Heart right ventricle (tissue), 16 donors: ENCODE results near the gene F2. TPM values are rescaled to one million over a fixed set of nuclear protein-coding genes. Genes with fewer than 3 reads are reported as not detected.

Experiments
- ATAC-seq, 8 donors: fragments of 200-7000 bp; cut with Tn5 transposase; one replicate each; pipeline ENCODE4 v1.9.1; 2020; ENCODE audit warnings: mild to moderate bottlenecking in 8 of 8, moderate library complexity in 8 of 8, moderate number of reproducible peaks in 1 of 8
- DNase-seq, 2 donors: peaks; one replicate each; pipeline ENCODE4 v3.0.0-alpha.2; 2020
- H3K27ac ChIP-seq, 10 donors: fragments of 200-600 bp; sonication (generic) in 2 of 10; one replicate each; pipeline versions ENCODE4 v1.5.0 to v1.8.0; 2020 to 2022; ENCODE audit warnings: mild to moderate bottlenecking in 3 of 10
- H3K27me3 ChIP-seq, 7 donors: fragments of 200-600 bp; one replicate each; pipeline ENCODE4 v1.8.0; 2021 to 2022; ENCODE audit warnings: mild to moderate bottlenecking in 2 of 7
- H3K36me3 ChIP-seq, 9 donors: fragments of 200-600 bp; sonication (generic) in 1 of 9; one replicate each; pipeline versions ENCODE4 v1.5.0 to v1.8.0; 2020 to 2022; ENCODE audit warnings: mild to moderate bottlenecking in 2 of 9
- H3K4me1 ChIP-seq, 9 donors: fragments of 200-600 bp; sonication (generic) in 1 of 9; one replicate each; pipeline versions ENCODE4 v1.5.0 to v1.8.0; 2020 to 2022; ENCODE audit warnings: mild to moderate bottlenecking in 4 of 9
- H3K4me3 ChIP-seq, 10 donors: fragments of 200-600 bp; sonication (generic) in 2 of 10; one replicate each; pipeline versions ENCODE4 v1.5.0 to v1.8.0; 2020 to 2022; ENCODE audit warnings: mild to moderate bottlenecking in 7 of 10, moderate library complexity in 2 of 10
- H3K9me3 ChIP-seq, 11 donors: fragments of 200-600 bp in 10 of 11; sonication (generic) in 2 of 11; one replicate each; pipeline versions ENCODE4 v1.5.0 to v1.8.0; 2013 to 2022; ENCODE audit warnings: mild to moderate bottlenecking in 2 of 11, control low read depth in 1 of 11, moderate library complexity in 1 of 11
- CTCF ChIP-seq, 9 donors: fragments of 200-600 bp; sonication (generic) in 2 of 9; IDR thresholded peaks; one replicate each; pipeline versions ENCODE4 v1.5.0 to v1.8.0; 2021 to 2022; ENCODE audit warnings: antibody characterized with exemption in 9 of 9, mild to moderate bottlenecking in 5 of 9, moderate library complexity in 1 of 9
- WGBS, 2 donors: extraction: QIAGEN DNeasy Blood & Tissue Kit; methylation state at CpG; one replicate each; pipeline ENCODE4 v1.1.7; 2013; ENCODE audit warnings: inconsistent platforms in 1 of 2; 5-methylcytosine and 5-hydroxymethylcytosine counted together
- intact Hi-C, 10 donors: fragments of 100-400 bp; cut with DNase I; formaldehyde crosslinking; loops; one replicate each; pipeline versions ENCODE4 v1.11.1 to v1.14.2; 2022
- polyA plus RNA-seq, 2 donors: library from polyadenylated mRNA; stranded (reverse); fragments of 200-250 nt; gene quantifications; one replicate each; pipeline ENCODE4 v1.2.3, GENCODE V29; 2013
- total RNA-seq, 10 donors: library from RNA; stranded (reverse); fragmentation: NEBNext Ultra II Directional in 3 of 10; extraction: Animal tissue kit (Norgen Biotek cat#: 25700) in 3 of 10; gene quantifications; one replicate each; pipeline versions ENCODE4 v1.2.1 to v1.2.4, GENCODE V29; 2021 to 2023
- donor health status: Arrhythmogenic right ventricular cardiomyopathy.
- donor health status: ischemic (EF 13 %, LVEDD 7.1; RV severe dilation, severe dysfunction).
- donor health status: healthy with polysubstance abuse.
- donor health status: DM: no; HTN: yes; CAD: no.
- donor health status: DM: no; HTN: no; CAD: no.
- donor health status: ischemic (EF 25% LVEDD 6.9; RV normal size, moderate dysfunction).
- donor health status: ischemic (EF 25% LVEDD 5.7; RV mildly dilated, moderate dysfunction).
- donor health status: healthy.
- donor health status: DM: yes; HTN: yes; CAD: no.
- donor health status: Ischemic cardiomyopathy.
- donor health status: ischemic (EF 35%, LVEDD 5.7; RV mildly dilated, moderate dysfunction).
- donor health status: nonischemic (EF 11% LVEDD 7.7; RV severe dilation, severe dysfunction).
- donor health status: DM: yes; HTN: yes; CAD: no.
- donor health status: PGD.
- donor health status: ischemic (EF 29% LVEDD 5.4; RV normal size, mild dysfunction).
- donor health status: nonischemic (EF 23%, LVEDD 6.1; RV moderate dilation, normal function).

The F2 gene
- total and polyA plus RNA-seq, 12 donors: 0.04 to 0.31 (median 0.19) TPM; not detected in 8

DNA sequence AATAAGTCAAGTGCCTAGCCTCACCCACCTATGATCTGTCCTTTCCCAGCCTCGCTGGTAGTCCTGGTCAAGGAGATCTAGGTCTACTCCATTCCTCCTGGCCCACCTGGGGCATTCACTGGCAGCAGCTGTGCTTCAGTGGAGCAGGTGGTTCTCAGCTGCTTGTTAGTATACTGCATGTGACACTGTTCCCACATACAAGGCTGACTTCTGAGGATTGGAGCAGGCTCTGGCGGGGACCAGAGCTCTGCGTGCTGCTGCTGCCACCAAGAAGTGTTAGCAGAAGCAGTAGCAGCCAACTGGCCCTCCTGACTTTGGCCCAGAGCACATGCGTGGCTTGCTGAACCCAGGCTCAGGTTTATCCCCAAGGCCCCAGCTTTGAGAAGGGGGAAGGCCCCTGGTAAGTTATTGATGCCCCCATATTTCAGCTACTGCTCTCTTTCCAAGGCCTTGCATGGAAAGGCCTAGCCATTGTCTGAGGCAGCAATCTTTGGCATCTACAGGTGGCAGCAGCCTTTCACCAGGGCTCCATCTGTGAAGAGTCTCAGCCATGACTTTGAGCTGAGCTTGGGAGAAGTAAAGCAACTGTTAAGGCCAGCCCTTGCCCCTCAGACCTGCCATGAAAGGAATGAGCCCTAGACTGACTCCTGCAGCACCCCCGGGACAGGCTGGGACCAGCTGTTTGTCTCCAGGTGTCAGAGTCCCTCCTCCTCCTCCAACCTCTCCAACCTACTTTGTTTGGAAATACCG is 45.1 kb upstream of the F2 start:
- DNase-seq (no peak), ATAC-seq (peak in 2 of 8 donors; percentile 2 to 43)
- Histone ChIP-seq H3K27ac (peak overlapping the region; percentile 67 to 88 (median 80)), H3K4me1 (peaks cover 13 to 93% (median 50%) of the 10 kb centered on the region in 9 donors), H3K4me3 (no peak overlapping the region), H3K9me3 (no peaks in the 10 kb centered on the region), H3K27me3 (no peaks in the 10 kb centered on the region), H3K36me3 (peaks cover 0 to 85% (median 30%) of the 10 kb centered on the region in 9 donors)
- 81% methylated on average over 6 of the region's 6 CpGs for WGBS, 2 donors
- TF ChIP-seq CTCF (IDR thresholded peaks at IDR 0.05): no peak
- intact Hi-C loops: no loop called here

DNA sequence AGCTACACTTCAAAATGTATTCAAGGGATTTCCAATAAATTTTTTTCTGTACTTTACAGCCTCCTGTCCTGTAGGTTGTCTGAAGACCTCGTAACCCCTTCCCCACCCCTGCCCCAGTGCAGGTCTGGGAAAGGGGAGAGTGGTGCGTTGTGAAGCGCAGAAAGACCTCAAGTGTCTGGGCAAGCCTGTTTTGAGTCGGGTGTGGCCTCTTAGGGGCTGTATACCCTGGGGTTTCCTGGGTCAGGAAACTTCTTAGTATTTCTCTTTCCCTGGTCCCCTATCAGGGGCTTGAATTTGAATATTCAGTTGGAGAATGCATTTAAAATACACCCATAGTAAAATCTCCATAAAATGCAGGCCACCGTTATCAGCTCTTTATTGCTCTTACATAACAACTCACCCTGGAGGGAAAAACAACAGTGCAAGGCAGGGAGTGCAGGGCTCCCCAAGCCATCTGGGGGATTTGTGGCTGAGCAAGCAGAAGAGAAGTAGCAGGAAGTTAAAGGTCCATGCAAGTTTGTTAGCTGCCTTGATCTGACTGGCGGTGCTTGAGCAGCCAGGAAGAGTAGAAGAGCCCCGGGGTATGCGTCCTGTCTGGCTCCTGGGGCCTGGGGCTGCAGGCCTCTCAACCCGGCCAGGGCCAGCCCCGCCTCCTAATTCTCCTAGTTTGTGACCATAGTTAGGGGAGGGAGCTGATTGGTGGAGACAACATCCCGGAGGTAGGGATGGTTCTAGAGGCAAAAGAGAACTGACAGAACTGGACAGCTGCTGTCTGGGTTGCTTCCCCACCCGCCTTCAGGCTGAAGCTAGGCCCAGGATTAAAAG is 44.3 kb upstream of the F2 start:
- intact Hi-C loops: no loop called here
- H3K4me3 ChIP-seq: no peak overlapping the region
- DNase-seq (peak in 1 of 2 donors; percentile 46), ATAC-seq (peak; percentile 14 to 59 (median 40))
- H3K4me1 ChIP-seq: peaks cover 13 to 87% (median 50%) of the 10 kb centered on the region in 9 donors
- H3K27ac ChIP-seq: peak overlapping the region; percentile 67 to 88 (median 80)
- TF ChIP-seq CTCF (IDR thresholded peaks at IDR 0.05): no peak
- H3K9me3 ChIP-seq: no peaks in the 10 kb centered on the region
- no peaks in the 10 kb centered on the region for H3K27me3 ChIP-seq
- WGBS, 2 donors: 53 to 54% methylated on average over 12 of the region's 12 CpGs
- H3K36me3 ChIP-seq: peaks cover 0 to 85% (median 33%) of the 10 kb centered on the region in 9 donors

DNA sequence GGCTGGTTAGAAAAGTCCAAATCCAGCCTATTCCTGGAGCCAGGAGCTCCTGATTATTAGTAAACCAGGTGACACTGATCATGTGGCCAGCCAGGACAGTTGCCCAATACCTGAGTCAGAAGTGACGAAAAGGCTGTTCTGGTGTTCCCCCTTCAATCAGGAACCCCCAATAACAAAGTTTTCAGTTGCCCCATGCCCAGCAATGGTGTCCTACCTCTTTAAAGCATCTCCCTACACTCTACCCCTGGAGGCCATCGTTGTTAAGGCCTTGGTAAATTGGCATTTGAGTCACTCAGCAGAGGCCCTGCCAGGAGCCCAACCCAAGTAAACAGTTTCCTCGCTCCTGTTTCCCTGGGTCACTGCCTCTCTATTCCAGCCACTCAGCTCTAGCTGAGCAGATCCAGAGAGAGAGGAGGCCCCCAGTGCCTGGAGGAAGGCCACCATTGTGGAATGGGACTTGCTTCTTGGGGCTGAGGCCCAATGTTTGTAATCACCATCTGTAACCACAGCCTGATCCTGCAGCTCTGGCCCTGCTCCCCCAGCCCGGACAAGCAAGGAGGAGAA is 43.6 kb upstream of the F2 start:
- TF ChIP-seq CTCF (IDR thresholded peaks at IDR 0.05): no peak
- no peaks in the 10 kb centered on the region for H3K27me3 ChIP-seq
- no peaks in the 10 kb centered on the region for H3K9me3 ChIP-seq
- peaks cover 13 to 80% (median 50%) of the 10 kb centered on the region in 9 donors for H3K4me1 ChIP-seq
- DNase-seq (peak; percentile 53 to 56), ATAC-seq (peak; percentile 56 to 75 (median 68))
- no peak overlapping the region for H3K4me3 ChIP-seq
- H3K27ac ChIP-seq: peak overlapping the region; percentile 67 to 88 (median 80)
- intact Hi-C loops: no loop called here
- 22 to 32% methylated on average over 4 of the region's 4 CpGs for WGBS, 2 donors
- peaks cover 0 to 85% (median 40%) of the 10 kb centered on the region in 9 donors for H3K36me3 ChIP-seq

GRCh38 chr11:46675949-46676348 is 43.1 kb upstream of the F2 start:
- Histone ChIP-seq H3K4me1 (peaks cover 13 to 75% (median 50%) of the 10 kb centered on the region in 9 donors), H3K27me3 (no peaks in the 10 kb centered on the region), H3K27ac (peak overlapping the region; percentile 67 to 88 (median 80)), H3K4me3 (no peak overlapping the region), H3K9me3 (no peaks in the 10 kb centered on the region), H3K36me3 (peaks cover 0 to 85% (median 40%) of the 10 kb centered on the region in 9 donors)
- no peak for TF ChIP-seq CTCF (IDR thresholded peaks at IDR 0.05)
- 87 to 90% methylated on average over 7 of the region's 7 CpGs for WGBS, 2 donors
- no peak for ATAC-seq
- DNase-seq: no peak
- intact Hi-C loops: no loop called here
